Activated naive CD4-positive, alpha-beta T cell treated with anti-CD3 and anti-CD28 coated beads, Interleukin-2, amount 50 U/mL, for 16 hours (primary cell): ENCODE data around the gene HFE.
"Not testable (repeated sequence)": the region's sequence is repeated elsewhere in the genome, so short reads cannot be mapped to it uniquely, and the experiment has no call there.

ENCODE experiments used
- DNase-seq: peaks from one replicate; pipeline ENCODE4 v3.0.0-alpha.2; 2020

Gene HFE

GRCh38 chr6:26087284-26088115, at the start of gene HFE:
TSS of gene HFE (plus strand) at chr6:26087429. CDS start at chr6:26087441, 12 bp downstream.
- DNase-seq: peak; percentile 24

GRCh38 chr6:26041946-26042345, 45.3 kb upstream of the HFE start:
- DNase-seq: no peak

DNA sequence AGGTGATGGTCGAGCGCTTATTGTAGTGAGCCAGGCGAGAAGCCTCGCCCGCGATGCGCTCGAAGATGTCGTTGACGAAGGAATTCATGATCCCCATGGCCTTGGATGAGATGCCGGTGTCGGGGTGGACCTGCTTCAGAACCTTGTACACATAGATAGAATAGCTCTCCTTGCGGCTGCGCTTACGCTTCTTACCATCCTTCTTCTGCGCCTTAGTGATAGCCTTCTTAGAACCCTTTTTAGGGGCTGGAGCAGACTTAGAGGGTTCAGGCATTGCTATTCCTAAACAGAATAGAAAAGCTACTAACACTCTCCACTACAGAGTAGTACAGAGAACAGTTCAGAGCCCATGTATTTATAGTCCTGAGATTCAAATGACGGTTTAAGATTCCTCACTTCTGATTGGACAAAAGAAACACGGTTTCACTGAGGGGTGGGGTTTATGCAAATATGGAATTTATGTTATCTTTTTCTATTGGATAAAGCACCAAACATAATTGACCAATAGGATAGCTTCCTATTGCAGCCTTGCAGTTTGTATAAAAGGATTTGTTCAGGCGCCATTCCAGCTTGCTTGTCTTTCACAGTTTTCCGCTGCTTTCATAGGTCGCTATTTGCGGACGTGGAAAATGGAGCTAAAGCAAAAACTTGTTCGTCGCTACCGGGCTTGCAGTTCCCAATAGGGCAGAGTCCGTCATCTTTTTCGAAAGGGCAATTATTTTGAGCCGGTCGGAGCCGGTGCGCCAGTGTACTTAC, 43.7 kb upstream of the HFE start:
- DNase-seq: peak; percentile 47

DNA sequence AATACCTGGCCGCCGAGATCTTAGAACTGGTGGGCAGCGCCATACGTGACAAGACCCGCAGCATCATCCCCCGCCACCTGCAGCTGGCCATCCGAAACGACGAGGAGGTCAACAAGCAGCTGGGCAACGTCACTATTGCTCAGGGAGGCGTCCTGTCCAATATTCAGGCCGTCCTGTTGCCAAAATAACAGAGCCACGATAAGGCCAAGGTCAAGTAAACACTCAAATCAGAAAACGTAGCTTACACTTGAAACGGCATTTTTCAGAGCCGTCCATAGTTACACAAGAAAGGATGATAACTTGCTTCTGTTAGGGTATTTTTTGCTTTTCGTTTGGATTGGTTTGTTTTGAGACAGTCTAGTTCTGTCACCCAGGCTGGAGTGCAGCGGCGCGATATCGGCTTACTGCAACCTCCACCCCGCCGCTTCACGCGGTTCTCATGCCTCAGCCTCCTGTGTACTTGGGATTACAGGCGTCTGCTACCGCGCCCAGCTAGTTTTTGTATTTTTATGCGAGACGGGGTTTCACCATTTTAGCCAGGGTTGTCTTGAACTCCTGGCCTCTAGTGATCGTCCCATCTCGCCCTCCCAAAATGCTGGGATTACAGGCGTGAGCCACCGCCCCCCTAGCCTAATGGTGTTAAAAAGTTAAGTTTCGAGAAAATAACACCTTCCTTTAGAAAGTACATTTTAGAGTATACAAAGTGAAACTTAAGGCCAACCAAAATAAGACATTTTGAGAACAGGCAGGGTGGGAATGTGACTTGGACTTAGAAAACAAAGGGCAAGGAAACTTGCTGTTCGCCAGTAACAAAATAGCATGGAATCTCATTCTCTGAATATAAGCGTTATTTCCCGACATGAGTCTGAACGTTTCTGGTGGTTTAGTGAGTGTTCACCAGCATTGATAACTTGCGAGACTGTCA, 42.8 kb upstream of the HFE start:
- DNase-seq: peak; percentile 39

DNA sequence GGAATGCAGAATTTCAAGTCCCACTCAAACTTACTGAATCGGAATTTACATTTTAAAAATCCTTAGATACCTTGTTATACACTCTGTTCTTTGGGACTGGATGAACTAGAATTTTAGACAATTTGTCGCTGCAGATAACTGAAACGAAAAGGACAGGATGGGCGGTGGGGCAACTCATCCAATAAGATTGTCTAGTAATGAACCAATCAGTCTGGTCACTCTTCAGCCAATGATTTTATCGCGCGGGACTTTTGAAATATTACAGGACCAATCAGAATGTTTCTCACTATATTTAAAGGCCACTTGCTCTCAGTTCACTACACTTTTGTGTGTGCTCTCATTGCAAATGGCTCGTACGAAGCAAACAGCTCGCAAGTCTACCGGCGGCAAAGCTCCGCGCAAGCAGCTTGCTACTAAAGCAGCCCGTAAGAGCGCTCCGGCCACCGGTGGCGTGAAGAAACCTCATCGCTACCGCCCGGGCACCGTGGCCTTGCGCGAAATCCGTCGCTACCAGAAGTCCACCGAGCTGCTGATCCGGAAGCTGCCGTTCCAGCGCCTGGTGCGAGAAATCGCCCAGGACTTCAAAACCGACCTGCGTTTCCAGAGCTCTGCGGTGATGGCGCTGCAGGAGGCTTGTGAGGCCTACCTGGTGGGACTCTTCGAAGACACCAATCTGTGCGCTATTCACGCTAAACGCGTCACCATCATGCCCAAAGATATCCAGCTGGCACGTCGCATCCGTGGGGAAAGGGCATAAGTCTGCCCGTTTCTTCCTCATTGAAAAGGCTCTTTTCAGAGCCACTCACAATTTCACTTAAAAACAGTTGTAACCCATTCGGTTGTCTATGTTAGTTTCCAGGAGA, 41.9 kb upstream of the HFE start:
- DNase-seq: peak; percentile 66

GRCh38 chr6:26045928-26046368, 41.3 kb upstream of the HFE start:
- no peak for DNase-seq

DNA sequence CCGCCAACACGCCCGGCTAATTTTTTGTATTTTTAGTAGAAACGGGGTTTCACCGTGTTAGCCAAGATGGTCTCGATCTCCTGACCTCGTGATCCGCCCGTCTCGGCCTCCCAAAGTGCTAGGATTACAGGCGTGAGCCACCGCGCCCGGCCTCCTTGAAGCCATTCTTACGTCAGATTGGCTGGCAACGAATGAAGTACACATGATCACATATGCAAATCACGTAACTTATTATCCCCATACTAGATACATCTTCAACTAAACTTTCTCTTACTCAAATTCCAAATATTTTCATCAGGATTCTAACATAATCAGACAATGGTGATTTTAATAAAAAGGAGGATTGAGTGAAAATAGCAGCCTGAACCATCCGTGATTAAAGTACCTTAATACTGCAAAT, 39.9 kb upstream of the HFE start:
- DNase-seq: not testable (repeated sequence)

DNA sequence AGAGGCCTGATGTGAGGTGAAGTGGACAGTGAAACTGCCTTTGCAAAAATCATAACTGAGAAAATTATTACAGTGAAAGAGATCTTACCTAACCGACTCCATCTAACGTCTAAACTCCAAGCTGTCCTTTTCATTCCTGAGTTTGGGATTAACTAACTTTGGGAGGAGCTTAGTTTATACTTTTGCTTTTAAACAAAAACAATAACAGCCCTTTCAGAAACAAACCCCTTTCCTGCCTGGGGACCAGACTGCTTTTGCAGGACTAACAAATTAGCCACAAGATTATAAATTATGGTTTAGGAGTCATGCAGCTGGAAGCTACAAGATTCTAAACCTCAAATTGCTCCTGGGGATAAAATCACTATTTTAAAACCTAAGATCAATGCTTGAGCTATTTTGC, 38.6 kb upstream of the HFE start:
- DNase-seq: no peak

DNA sequence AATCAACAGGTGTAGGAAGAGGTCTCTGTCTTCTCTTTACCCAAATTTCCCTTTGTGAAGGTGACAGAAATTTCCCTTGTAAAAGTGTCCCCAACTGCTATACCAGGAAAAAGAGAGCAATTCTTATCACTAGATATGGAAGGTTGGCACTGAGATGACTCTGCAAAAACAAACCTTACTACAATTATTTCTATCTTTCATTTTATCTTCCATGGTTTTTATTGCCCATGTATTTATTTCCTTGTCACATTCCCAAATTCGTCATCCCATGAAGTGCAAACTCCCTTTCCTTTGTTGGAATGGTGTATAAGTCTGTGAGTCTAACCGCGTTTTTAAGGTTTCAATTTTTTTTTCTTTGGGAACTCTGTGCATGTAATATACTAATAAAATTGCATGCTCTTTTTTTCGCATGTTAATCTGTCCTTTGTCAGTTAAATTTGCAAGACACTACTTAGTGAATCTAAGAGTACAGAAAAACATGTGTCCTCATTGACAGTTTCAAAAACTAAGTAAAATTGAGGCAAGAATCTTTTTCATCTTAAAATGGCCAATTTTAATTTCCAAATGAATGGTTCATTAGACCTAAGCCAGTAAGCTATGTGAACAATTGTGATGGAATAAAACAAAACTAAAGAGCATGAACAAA, 35.4 kb upstream of the HFE start:
- no peak for DNase-seq

DNA sequence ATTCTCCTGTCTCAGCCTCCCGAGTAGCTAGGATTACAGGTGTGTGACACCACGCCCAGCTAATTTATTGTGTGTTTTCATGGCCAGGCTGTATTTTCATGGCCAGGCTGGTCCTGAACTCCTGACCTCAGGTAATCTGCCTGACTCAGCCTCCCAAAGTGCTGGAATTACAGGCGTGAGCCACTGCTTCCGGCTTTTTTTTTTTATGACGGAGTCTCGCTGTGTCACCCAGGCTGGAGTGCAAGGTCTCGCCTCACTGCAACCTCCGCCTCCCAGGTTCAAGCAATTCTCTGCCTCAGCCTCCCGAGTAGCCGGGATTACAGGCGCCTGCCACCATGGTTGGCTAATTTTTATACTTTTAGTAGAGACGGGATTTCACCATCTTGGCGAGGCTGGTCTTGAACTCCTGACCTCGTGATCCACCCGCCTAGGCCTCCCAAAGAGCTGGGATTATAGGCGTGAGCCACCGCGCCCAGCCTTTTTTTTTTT, 34.4 kb upstream of the HFE start:
- DNase-seq: not testable (repeated sequence)

DNA sequence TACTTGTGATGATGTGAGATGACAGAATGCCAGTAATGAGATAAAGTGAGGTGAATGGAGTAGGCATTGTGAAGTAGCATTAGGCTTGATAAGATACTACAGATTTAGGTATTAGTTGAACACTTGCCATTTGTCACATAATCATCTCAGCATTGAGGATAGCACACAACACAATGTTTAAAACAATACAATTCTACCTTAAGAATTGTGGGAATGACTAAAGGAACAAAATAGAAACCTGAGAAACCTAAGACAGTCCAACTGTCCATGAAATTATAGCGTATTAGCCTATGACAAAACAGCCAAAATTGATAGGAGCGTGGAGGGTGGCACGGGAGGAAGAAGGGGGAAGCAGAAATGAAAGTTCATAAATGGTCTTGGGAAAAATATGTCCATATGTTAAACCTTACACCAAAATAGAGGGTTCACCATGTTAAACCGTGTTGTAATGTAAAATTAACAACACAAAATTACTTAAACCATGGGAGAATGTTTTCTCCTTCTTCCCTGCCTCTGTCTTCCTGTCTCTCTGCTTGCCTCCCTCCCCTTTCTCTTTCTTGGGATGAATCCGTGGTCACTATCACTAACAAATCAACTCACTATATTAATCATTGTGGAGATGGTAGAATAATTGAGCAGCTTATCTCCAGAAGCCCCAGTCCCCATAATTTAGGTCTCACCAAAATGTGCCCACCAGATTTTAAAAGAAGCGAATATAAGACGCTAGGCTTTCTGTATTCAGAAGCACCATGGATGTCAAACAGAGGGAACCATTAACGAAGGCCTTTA, 33.0 kb upstream of the HFE start:
- DNase-seq: no peak

DNA sequence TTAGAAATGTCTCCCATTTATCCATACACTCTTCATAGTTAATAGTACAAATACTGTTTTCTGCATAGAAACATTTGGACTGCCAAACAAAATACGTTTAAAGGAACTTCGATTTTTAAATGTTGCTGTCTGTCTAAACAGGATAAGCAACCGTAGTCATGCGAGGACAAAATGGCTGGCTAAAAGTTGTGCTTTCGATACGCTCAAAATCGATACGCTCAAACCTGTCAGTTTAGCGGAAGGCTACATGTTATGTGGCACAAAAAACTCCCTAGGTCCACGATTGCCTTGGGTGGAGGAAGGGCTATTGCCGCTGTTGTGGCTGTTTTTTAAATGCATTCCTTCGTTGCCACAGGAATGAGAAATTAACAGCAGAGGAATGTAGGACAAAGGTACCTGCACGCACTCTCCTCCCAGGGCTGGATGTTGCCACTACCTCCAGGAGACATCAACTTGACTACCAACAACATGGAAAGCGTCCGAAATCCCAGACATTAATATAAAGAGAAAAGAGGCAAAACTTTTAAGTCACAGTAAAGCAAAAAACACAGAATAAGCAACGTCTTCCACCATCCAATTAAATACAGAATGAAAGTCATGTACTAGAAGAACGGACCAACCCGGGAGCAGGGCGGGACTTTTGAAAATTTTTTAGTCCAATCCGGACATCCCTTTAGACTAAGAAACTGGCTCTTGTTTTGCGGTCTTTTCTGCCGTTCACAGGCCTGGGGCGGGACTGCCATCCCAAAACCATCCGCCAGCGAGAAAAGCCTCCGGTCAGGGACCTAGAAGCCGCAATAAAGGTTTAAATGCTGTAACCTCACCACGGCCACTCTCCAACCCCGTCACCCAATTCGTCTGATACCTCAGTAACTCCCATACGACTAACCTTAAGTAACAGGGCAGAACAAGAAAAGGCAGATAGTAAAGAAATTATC, 32.2 kb upstream of the HFE start:
- peak; percentile 78 for DNase-seq

- DNase-seq: peak; percentile 81
Measured at GRCh38 chr6:26055719-26056582, 31.3 kb upstream of the HFE start.

GRCh38 chr6:26056583-26057350, 30.5 kb upstream of the HFE start:
- DNase-seq: no peak

DNA sequence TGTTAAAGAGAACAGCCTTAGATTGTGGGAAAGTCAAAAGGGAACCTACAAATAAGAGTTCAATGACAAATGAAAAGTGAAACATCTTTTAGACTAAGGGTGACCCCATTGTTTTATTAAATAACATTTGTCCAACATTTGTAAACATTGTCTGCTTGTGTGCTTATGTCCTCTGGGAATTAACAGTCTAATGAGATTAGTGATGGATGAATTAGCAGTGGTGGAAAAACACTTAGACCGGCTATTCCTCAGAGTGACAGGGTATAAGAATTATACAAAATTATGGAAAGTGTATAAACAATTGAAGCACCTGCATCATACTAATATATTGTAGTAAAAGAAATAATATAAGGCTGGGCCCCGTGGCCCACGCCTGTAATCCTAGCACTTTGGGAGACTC, 29.3 kb upstream of the HFE start:
- no peak for DNase-seq

DNA sequence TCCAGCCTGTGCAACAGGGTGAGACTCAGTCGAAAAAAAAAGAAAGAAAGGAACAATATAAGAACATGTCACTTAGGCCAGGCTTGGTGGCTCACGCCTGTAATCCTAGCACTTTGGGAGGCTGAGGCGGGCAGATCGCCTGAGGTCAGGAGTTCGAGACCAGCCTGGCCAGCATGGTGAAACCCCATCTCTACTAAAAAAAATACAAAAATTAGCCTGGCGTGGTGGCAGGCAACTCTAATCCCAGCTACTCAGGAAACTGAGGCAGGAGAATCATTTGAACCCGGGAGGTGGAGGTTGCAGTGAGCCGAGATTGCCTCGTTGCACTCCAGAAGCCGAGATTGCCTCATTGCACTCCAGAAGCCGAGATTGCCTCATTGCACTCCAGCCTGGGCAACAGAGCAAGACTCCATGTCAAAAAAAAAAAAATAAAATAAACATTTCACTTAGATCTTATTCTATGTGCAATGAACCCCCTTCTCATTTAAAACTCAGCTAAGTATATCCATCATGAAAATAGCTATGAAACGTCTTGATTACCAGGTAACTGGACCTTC, 28.7 kb upstream of the HFE start:
- DNase-seq: not testable (repeated sequence)

GRCh38 chr6:26059941-26060340, 27.3 kb upstream of the HFE start:
- no peak for DNase-seq
